Spleen (tissue), 11 donors: ENCODE data around the gene YY2. TPM values are rescaled to one million over a fixed set of nuclear protein-coding genes. Genes with fewer than 3 reads are reported as not detected.
A peak's percentile ranks its signal among the peaks of the same experiment; 100 is the strongest.

Source experiments
- DNase-seq: peaks from one replicate; pipeline ENCODE4 v3.0.0-alpha.2; 2020
- H3K27ac ChIP-seq, 8 donors: fragments of 200-600 bp; sonication (generic) in 7 of 8; 1 replicate in 4 of 8; 2 replicates in 4 of 8; pipeline versions ENCODE4 v1.5.0 to v1.8.0; 2016 to 2021; ENCODE audit warnings: inconsistent platforms in 4 of 8, mild to moderate bottlenecking in 4 of 8, moderate library complexity in 1 of 8
- H3K27me3 ChIP-seq, 7 donors: fragments of 200-600 bp; sonication (generic) in 6 of 7; replicated peaks in 1 of 7; 1 replicate in 4 of 7; 2 replicates in 3 of 7; pipeline versions ENCODE4 v1.5.0 to v1.8.0; 2016 to 2021; ENCODE audit warnings: inconsistent platforms in 3 of 7, mild to moderate bottlenecking in 1 of 7
- H3K36me3 ChIP-seq, 6 donors: fragments of 200-600 bp; sonication (generic) in 5 of 6; 1 replicate in 4 of 6; 2 replicates in 2 of 6; pipeline versions ENCODE4 v1.5.0 to v1.8.0; 2016 to 2021; ENCODE audit warnings: inconsistent platforms in 2 of 6
- H3K4me1 ChIP-seq, 6 donors: fragments of 200-600 bp; sonication (generic) in 5 of 6; 1 replicate in 3 of 6; 2 replicates in 3 of 6; pipeline versions ENCODE4 v1.5.0 to v1.8.0; 2016 to 2021; ENCODE audit warnings: inconsistent platforms in 3 of 6
- H3K4me3 ChIP-seq, 8 donors: fragments of 200-600 bp; sonication (generic) in 7 of 8; 1 replicate in 4 of 8; 2 replicates in 4 of 8; pipeline versions ENCODE4 v1.5.0 to v1.8.0; 2016 to 2021; ENCODE audit warnings: inconsistent platforms in 4 of 8, mild to moderate bottlenecking in 4 of 8, moderate library complexity in 2 of 8
- H3K9me3 ChIP-seq, 8 donors: fragments of 200-600 bp; sonication (generic) in 7 of 8; 1 replicate in 4 of 8; 2 replicates in 4 of 8; pipeline versions ENCODE4 v1.5.0 to v1.8.0; 2016 to 2021; ENCODE audit warnings: inconsistent platforms in 4 of 8
- CTCF ChIP-seq, 11 experiments: fragments of 200-600 bp in 7 of 11; fragments of 450-650 bp in 4 of 11; sonication (generic) in 4 of 11; IDR thresholded peaks in 8 of 11; conservative IDR thresholded peaks in 3 of 11; 1 replicate in 7 of 11; 2 replicates in 4 of 11; pipeline versions ENCODE4 v1.4.0 to v1.8.0; 2016 to 2021; ENCODE audit warnings: antibody characterized with exemption in 11 of 11, inconsistent platforms in 4 of 11, mild to moderate bottlenecking in 1 of 11
- POLR2A ChIP-seq, 3 donors: fragments of 450-650 bp; IDR thresholded peaks; one replicate each; pipeline ENCODE4 v1.5.1; 2017; ENCODE audit warnings: antibody characterized with exemption in 3 of 3, mild to moderate bottlenecking in 1 of 3
- POLR2AphosphoS5 ChIP-seq, 3 donors: sonication (generic); formaldehyde crosslinking; IDR thresholded peaks; one replicate each; pipeline ENCODE4 v1.5.1; 2017; ENCODE audit warnings: antibody characterized with exemption in 3 of 3
- WGBS, 5 donors: extraction: QIAGEN DNeasy Blood & Tissue Kit in 3 of 5; methylation state at CpG; one replicate each; pipeline versions ENCODE4 v1.1.5 to v1.1.7; 2013 to 2018; 5-methylcytosine and 5-hydroxymethylcytosine counted together
- intact Hi-C: fragments of 100-400 bp; cut with DNase I; formaldehyde crosslinking; loops from one replicate; pipeline ENCODE4 v1.15.0; 2023; ENCODE audit warnings: low total_unique reads
- polyA plus RNA-seq, 3 donors: library from polyadenylated mRNA; stranded (reverse); fragments of 200-250 nt; gene quantifications; one replicate each; pipeline ENCODE4 v1.2.1, GENCODE V29; 2013
- total RNA-seq, 7 donors: library from RNA; depleted of rRNA in 3 of 7; stranded (reverse); fragments of >200 nt in 3 of 7; fragmentation: NEBNext Ultra II Directional in 4 of 7; extraction: Animal tissue kit (Norgen Biotek cat#: 25700) in 4 of 7; gene quantifications; one replicate each; pipeline versions ENCODE4 v1.1.0 to v1.2.1, GENCODE V29; 2016 to 2021
- donor health status: healthy with polysubstance abuse.
- donor health status: DM: no; HTN: no; CAD: no; lungs with moderate emphysema.
- donor health status: DM: no; HTN: no; CAD: no.
- donor health status: Bipolar disorder and iron deficiency.
- donor health status: healthy.
- donor health status: DM: no; HTN: no; CAD: no.
- donor health status: DM: yes; HTN: yes; CAD: no.

YY2 gene
- total and polyA plus RNA-seq, 10 donors, result 0.28 to 5.7 (median 2.2) TPM

- no peak for TF ChIP-seq CTCF (IDR thresholded peaks at IDR 0.05 in 8 of 11, conservative IDR thresholded peaks at IDR 0.05 in 3 of 11)
- TF ChIP-seq POLR2AphosphoS5 (IDR thresholded peaks at IDR 0.05), result no peak
- no peak for TF ChIP-seq POLR2A (IDR thresholded peaks at IDR 0.05)
- no peaks in the 10 kb centered on the region for H3K4me1 ChIP-seq
- WGBS, 5 donors, result 75 to 100% (median 94%) methylated on average over 3 of the region's 3 CpGs
- no peaks in the 10 kb centered on the region for H3K9me3 ChIP-seq
- peaks cover 0 to 4% (median 0%) of the 10 kb centered on the region in 7 donors for H3K27me3 ChIP-seq
- no peak overlapping the region for H3K27ac ChIP-seq
- peaks cover 0 to 21% (median 0%) of the 10 kb centered on the region in 6 donors for H3K36me3 ChIP-seq
- DNase-seq, result no peak
- intact Hi-C loops, result no loop called here
- H3K4me3 ChIP-seq, result no peak overlapping the region
These were observed 26.2 kb downstream of the YY2 start for GRCh38 chrX:21881881-21882574.

- H3K27ac ChIP-seq, result peak overlapping the region in 1 of 8 donors; percentile 26
- no peaks in the 10 kb centered on the region for H3K9me3 ChIP-seq
- peaks cover 0 to 21% (median 0%) of the 10 kb centered on the region in 6 donors for H3K36me3 ChIP-seq
- no peaks in the 10 kb centered on the region for H3K4me1 ChIP-seq
- 68 to 85% (median 75%) methylated on average over 2 to 5 of the region's 5 CpGs for WGBS, 5 donors
- intact Hi-C loops, result no loop called here
- TF ChIP-seq POLR2AphosphoS5 (IDR thresholded peaks at IDR 0.05) (no peak), CTCF (IDR thresholded peaks at IDR 0.05 in 8 of 11, conservative IDR thresholded peaks at IDR 0.05 in 3 of 11) (no peak), POLR2A (IDR thresholded peaks at IDR 0.05) (no peak)
- DNase-seq, result no peak
- no peak overlapping the region for H3K4me3 ChIP-seq
- no peaks in the 10 kb centered on the region for H3K27me3 ChIP-seq
These were observed 27.5 kb downstream of the YY2 start for GRCh38 chrX:21883258-21883657.

GRCh38 chrX:21885568-21885967 lies 29.8 kb downstream of the YY2 start:
- H3K36me3 ChIP-seq, result peaks cover 0 to 9% (median 0%) of the 10 kb centered on the region in 6 donors
- intact Hi-C loops, result no loop called here
- H3K27me3 ChIP-seq, result no peaks in the 10 kb centered on the region
- TF ChIP-seq CTCF (IDR thresholded peaks at IDR 0.05 in 8 of 11, conservative IDR thresholded peaks at IDR 0.05 in 3 of 11), result no peak
- no peak for TF ChIP-seq POLR2AphosphoS5 (IDR thresholded peaks at IDR 0.05)
- TF ChIP-seq POLR2A (IDR thresholded peaks at IDR 0.05), result no peak
- no peak overlapping the region for H3K27ac ChIP-seq
- H3K4me3 ChIP-seq, result no peak overlapping the region
- no peaks in the 10 kb centered on the region for H3K4me1 ChIP-seq
- WGBS, 5 donors, result 74 to 89% (median 81%) methylated on average over 1 of the region's 1 CpG
- H3K9me3 ChIP-seq, result no peaks in the 10 kb centered on the region
- no peak for DNase-seq

- no peaks in the 10 kb centered on the region for H3K9me3 ChIP-seq
- no peak for TF ChIP-seq CTCF (IDR thresholded peaks at IDR 0.05 in 8 of 11, conservative IDR thresholded peaks at IDR 0.05 in 3 of 11)
- no peak for TF ChIP-seq POLR2A (IDR thresholded peaks at IDR 0.05)
- TF ChIP-seq POLR2AphosphoS5 (IDR thresholded peaks at IDR 0.05), result no peak
- H3K27ac ChIP-seq, result no peak overlapping the region
- no peak for DNase-seq
- no peaks in the 10 kb centered on the region for H3K36me3 ChIP-seq
- intact Hi-C loops, result no loop called here
- H3K4me3 ChIP-seq, result no peak overlapping the region
- no peaks in the 10 kb centered on the region for H3K27me3 ChIP-seq
- no peaks in the 10 kb centered on the region for H3K4me1 ChIP-seq
- WGBS, 5 donors, result 45 to 75% (median 53%) methylated on average over 2 of the region's 2 CpGs
These were observed 49.5 kb downstream of the YY2 start for GRCh38 chrX:21905313-21905712.
